Aorta (tissue), 5 donors: ENCODE measurements around the gene PDILT. TPM values are rescaled to one million over a fixed set of nuclear protein-coding genes. Genes with fewer than 3 reads are reported as not detected.
"Not testable (repeated sequence)": the region's sequence is repeated elsewhere in the genome, so short reads cannot be mapped to it uniquely, and the experiment has no call there.

ENCODE experiments used
- ATAC-seq: fragments of 200-7000 bp; cut with Tn5 transposase; one replicate; pipeline ENCODE4 v1.9.1; 2022; ENCODE audit warnings: moderate library complexity; ENCODE audit not compliant: low FRiP score
- DNase-seq, 2 donors: peaks; one replicate each; pipeline ENCODE4 v3.0.0-alpha.2; 2020
- H3K27ac ChIP-seq, 2 donors: one replicate each; pipeline ENCODE4 v1.5.1; 2013; ENCODE audit warnings: low read length in 2 of 2, mild to moderate bottlenecking in 2 of 2, moderate library complexity in 2 of 2, control low read depth in 1 of 2, inconsistent platforms in 1 of 2, low read depth in 1 of 2
- H3K27me3 ChIP-seq, 2 donors: one replicate each; pipeline ENCODE4 v1.6.1; 2013; ENCODE audit warnings: control low read depth in 1 of 2, low read length in 1 of 2, mild to moderate bottlenecking in 1 of 2, moderate library complexity in 1 of 2; ENCODE audit not compliant: insufficient read depth in 2 of 2, control insufficient read depth in 1 of 2
- H3K36me3 ChIP-seq, 2 donors: one replicate each; pipeline ENCODE4 v1.6.1; 2013; ENCODE audit warnings: control low read depth in 1 of 2, low read length in 1 of 2, mild to moderate bottlenecking in 1 of 2; ENCODE audit not compliant: insufficient read depth in 2 of 2, control insufficient read depth in 1 of 2
- H3K4me1 ChIP-seq, 2 donors: one replicate each; pipeline ENCODE4 v1.6.1; 2013; ENCODE audit warnings: low read length in 2 of 2, control low read depth in 1 of 2, mild to moderate bottlenecking in 1 of 2, moderate library complexity in 1 of 2; ENCODE audit not compliant: insufficient read depth in 2 of 2, control insufficient read depth in 1 of 2
- H3K4me3 ChIP-seq, 2 donors: one replicate each; pipeline ENCODE4 v1.5.1; 2013; ENCODE audit warnings: low read length in 2 of 2, control low read depth in 1 of 2, mild to moderate bottlenecking in 1 of 2
- H3K9me3 ChIP-seq: one replicate; pipeline ENCODE4 v1.6.1; 2013; ENCODE audit warnings: mild to moderate bottlenecking, low read length; ENCODE audit not compliant: control insufficient read depth
- WGBS, 2 donors: extraction: QIAGEN DNeasy Blood & Tissue Kit; methylation state at CpG; one replicate each; pipeline ENCODE4 v1.1.7; 2013; 5-methylcytosine and 5-hydroxymethylcytosine counted together
- intact Hi-C, 2 donors: fragments of 100-400 bp; cut with DNase I; formaldehyde crosslinking; loops; one replicate each; pipeline versions ENCODE4 v1.14.2 to v1.15.0; 2022
- polyA plus RNA-seq, 2 donors: library from polyadenylated mRNA; stranded (reverse); fragments of 200-250 nt; gene quantifications; one replicate each; pipeline ENCODE4 v1.2.3, GENCODE V29; 2013
- total RNA-seq, 2 donors: library from RNA; stranded (reverse); fragmentation: NEBNext Ultra II Directional; extraction: Animal tissue kit (Norgen Biotek cat#: 25700); gene quantifications; one replicate each; pipeline ENCODE4 v1.2.1, GENCODE V29; 2021
- donor health status: healthy with polysubstance abuse.
- donor health status: Bipolar disorder and iron deficiency.
- donor health status: DM: no; HTN: no; CAD: no.
- donor health status: DM: no; HTN: no; CAD: no.
- donor health status: DM: yes; HTN: yes; CAD: no.

The PDILT gene
- total and polyA plus RNA-seq, 4 donors = not detected

DNA sequence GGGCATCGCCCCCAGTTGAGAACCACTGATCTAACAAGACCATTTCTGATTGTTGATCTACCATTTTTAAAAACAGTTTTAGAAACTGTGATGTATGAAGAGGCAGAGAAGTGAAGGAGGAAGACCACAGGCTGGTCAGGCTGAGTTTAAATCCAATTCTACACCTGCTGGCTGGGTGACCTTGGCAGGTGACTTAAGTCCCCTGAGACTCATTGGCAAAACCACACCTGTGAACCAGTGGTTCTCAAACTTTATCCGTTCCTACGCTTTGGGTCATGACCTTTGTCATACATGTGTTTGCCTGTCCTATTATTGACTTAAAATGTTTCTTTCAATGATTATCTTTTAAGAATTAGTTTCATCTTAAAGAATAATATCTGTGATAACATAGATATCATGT lies 79.5 kb downstream of the PDILT start:
- no peaks in the 10 kb centered on the region for H3K9me3 ChIP-seq
- no peaks in the 10 kb centered on the region for H3K36me3 ChIP-seq
- no peak overlapping the region for H3K4me3 ChIP-seq
- no peak for ATAC-seq
- H3K4me1 ChIP-seq = no peaks in the 10 kb centered on the region
- DNase-seq = no peak
- 49 to 71% methylated on average over 3 of the region's 3 CpGs for WGBS, 2 donors
- H3K27ac ChIP-seq = no peak overlapping the region
- intact Hi-C loops = no loop called here
- no peaks in the 10 kb centered on the region for H3K27me3 ChIP-seq

GRCh38 chr16:20323591-20324117 lies 80.9 kb downstream of the PDILT start:
- ATAC-seq = no peak
- H3K27me3 ChIP-seq = no peaks in the 10 kb centered on the region
- H3K27ac ChIP-seq = no peak overlapping the region
- intact Hi-C loops = no loop called here
- no peak for DNase-seq
- 74 to 79% methylated on average over 9 of the region's 9 CpGs for WGBS, 2 donors
- no peaks in the 10 kb centered on the region for H3K9me3 ChIP-seq
- no peaks in the 10 kb centered on the region for H3K4me1 ChIP-seq
- H3K36me3 ChIP-seq = no peaks in the 10 kb centered on the region
- H3K4me3 ChIP-seq = no peak overlapping the region

DNA sequence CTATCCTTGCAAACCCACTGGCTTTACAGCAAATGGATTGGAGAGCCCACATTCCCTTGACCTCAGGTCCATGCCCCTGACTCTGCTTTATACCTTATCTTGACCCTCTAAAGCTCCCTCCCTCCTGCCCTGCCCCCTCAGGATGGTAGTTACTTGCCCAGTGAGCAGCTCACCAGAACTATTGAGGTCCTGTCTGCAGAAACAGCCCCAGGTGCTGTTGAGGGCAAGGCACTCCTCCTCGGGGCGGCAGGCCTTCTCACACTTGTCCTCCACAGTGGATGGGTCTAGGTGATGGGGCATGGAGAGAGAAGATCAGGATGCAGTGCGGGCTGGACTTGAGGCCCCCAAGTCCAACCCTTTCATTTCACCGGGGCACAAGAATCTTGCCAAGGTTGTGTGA lies 81.8 kb downstream of the PDILT start:
- Histone ChIP-seq H3K9me3 (no peaks in the 10 kb centered on the region), H3K36me3 (no peaks in the 10 kb centered on the region), H3K4me3 (no peak overlapping the region), H3K27ac (no peak overlapping the region), H3K27me3 (no peaks in the 10 kb centered on the region), H3K4me1 (no peaks in the 10 kb centered on the region)
- WGBS, 2 donors = 89% methylated on average over 4 of the region's 4 CpGs
- DNase-seq (no peak), ATAC-seq (no peak)
- intact Hi-C loops = no loop called here

- WGBS, 2 donors = 87 to 90% methylated on average over 1 of the region's 1 CpG
- Histone ChIP-seq H3K27me3 (no peaks in the 10 kb centered on the region), H3K4me1 (no peaks in the 10 kb centered on the region), H3K9me3 (no peaks in the 10 kb centered on the region), H3K4me3 (no peak overlapping the region), H3K36me3 (no peaks in the 10 kb centered on the region), H3K27ac (no peak overlapping the region)
- no peak for ATAC-seq
- DNase-seq = no peak
- intact Hi-C loops = no loop called here
Measured at GRCh38 chr16:20321671-20322070, 82.9 kb downstream of the PDILT start.

DNA sequence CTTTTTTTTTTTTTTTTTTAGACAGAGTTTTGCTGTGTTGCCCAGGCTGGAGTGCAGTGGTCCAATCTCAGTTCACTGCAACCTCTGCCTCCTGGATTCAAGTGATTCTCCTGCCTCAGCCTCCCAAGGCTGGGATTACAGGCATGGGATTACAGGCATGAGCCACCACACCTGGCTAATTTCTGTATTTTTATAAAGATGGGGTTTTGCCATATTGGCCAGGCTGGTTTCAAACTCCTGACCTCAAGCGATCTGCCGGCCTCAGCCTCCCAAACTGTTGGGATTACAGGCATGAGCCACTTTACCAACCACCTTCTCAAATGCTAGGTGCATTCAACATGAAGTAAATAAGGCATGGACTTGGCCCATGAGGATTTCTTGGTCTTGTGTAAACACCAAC lies 83.5 kb downstream of the PDILT start:
- DNase-seq, H3K36me3 ChIP-seq, H3K27ac ChIP-seq, H3K27me3 ChIP-seq, H3K9me3 ChIP-seq, ATAC-seq, H3K4me3 ChIP-seq, H3K4me1 ChIP-seq, intact Hi-C loops: not testable (repeated sequence)
- 95 to 96% methylated on average over 2 of the region's 2 CpGs for WGBS, 2 donors

- H3K9me3 ChIP-seq = no peaks in the 10 kb centered on the region
- intact Hi-C loops = no loop called here
Measured at GRCh38 chr16:20320592-20320991, 83.9 kb downstream of the PDILT start.

GRCh38 chr16:20320178-20320577 lies 84.4 kb downstream of the PDILT start:
- H3K4me1 ChIP-seq = no peaks in the 10 kb centered on the region
- H3K27me3 ChIP-seq = no peaks in the 10 kb centered on the region
- no peak for DNase-seq
- ATAC-seq = no peak
- no peaks in the 10 kb centered on the region for H3K36me3 ChIP-seq
- H3K27ac ChIP-seq = no peak overlapping the region
- no peak overlapping the region for H3K4me3 ChIP-seq
- H3K9me3 ChIP-seq = no peaks in the 10 kb centered on the region
- 74 to 78% methylated on average over 2 of the region's 2 CpGs for WGBS, 2 donors
- intact Hi-C loops = no loop called here

More at GRCh38 chr16:20320592-20320991, 83.9 kb downstream of the PDILT start:
- no peaks in the 10 kb centered on the region for H3K4me1 ChIP-seq
- H3K27ac ChIP-seq = no peak overlapping the region
- H3K4me3 ChIP-seq = no peak overlapping the region
- DNase-seq (no peak), ATAC-seq (no peak)
- H3K27me3 ChIP-seq = no peaks in the 10 kb centered on the region
- no peaks in the 10 kb centered on the region for H3K36me3 ChIP-seq

- H3K27ac ChIP-seq = no peak overlapping the region
- H3K9me3 ChIP-seq = no peaks in the 10 kb centered on the region
- intact Hi-C loops = no loop called here
- ATAC-seq = no peak
- no peaks in the 10 kb centered on the region for H3K36me3 ChIP-seq
- H3K4me3 ChIP-seq = no peak overlapping the region
- no peaks in the 10 kb centered on the region for H3K27me3 ChIP-seq
- DNase-seq = no peak
- H3K4me1 ChIP-seq = no peaks in the 10 kb centered on the region
- 66 to 73% methylated on average over 1 of the region's 1 CpG for WGBS, 2 donors
Measured at GRCh38 chr16:20319406-20319805, 85.1 kb downstream of the PDILT start.

GRCh38 chr16:20318437-20318836 lies 86.1 kb downstream of the PDILT start:
- intact Hi-C loops = no loop called here
- no peak for ATAC-seq
- H3K27ac ChIP-seq = no peak overlapping the region
- no peak overlapping the region for H3K4me3 ChIP-seq
- no peak for DNase-seq
- peaks cover 2% of the 10 kb centered on the region for H3K9me3 ChIP-seq
- no peaks in the 10 kb centered on the region for H3K36me3 ChIP-seq
- no peaks in the 10 kb centered on the region for H3K4me1 ChIP-seq
- WGBS, 2 donors = 45 to 56% methylated on average over 3 of the region's 3 CpGs
- H3K27me3 ChIP-seq = no peaks in the 10 kb centered on the region
